Measurements from ENCODE around the gene SLC35F3.
A peak's percentile ranks its signal among the peaks of the same experiment; 100 is the strongest.

The SLC35F3 gene

DNA sequence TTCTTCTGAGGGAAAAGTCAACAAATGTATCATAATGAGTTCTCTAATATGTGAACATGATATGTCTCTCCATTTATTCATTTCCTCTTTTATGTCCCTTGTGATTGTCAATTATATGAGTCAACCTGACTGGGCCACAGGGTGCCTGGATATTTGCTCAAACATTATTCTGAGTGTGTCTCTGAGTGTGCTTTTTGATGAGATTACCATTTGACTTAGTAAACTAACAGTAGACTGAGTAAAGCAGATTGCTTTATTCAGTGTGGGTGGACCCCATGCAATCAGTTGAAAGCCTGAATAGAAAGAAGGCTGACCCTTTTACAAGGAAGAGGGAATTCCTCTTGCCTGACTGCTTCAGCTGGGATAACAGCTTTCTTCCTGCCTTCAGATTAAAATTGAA, 142.6 kb downstream of the SLC35F3 start:
- Histone ChIP-seq H3K4me2 (ENCODE audit: low read length) (no peak overlapping the region), H4K20me1 (ENCODE audit: control insufficient read depth, insufficient read depth, low read depth, low read length) (no peaks in the 10 kb centered on the region), H3K36me3 (ENCODE audit: control insufficient read depth, low read length) (no peaks in the 10 kb centered on the region), H3K27me3 (ENCODE audit: control insufficient read depth, low read length) (no peaks in the 10 kb centered on the region), H3F3A (ENCODE audit: control insufficient read depth, insufficient read depth) (no peaks in the 10 kb centered on the region), H3K9me3 (ENCODE audit: control insufficient read depth, insufficient read depth, low read length) (no peaks in the 10 kb centered on the region), H3K4me3 (ENCODE audit: low read length) (no peak overlapping the region), H3K4me1 (ENCODE audit: control insufficient read depth, low read length) (no peaks in the 10 kb centered on the region), H3K27ac (ENCODE audit: low read depth, low read length) (no peak overlapping the region), H3K79me2 (ENCODE audit: control insufficient read depth, low read length) (no peaks in the 10 kb centered on the region), H3K9me2 (replicated peaks; ENCODE audit: control insufficient read depth, low read length) (no peaks in the 10 kb centered on the region)
- TF ChIP-seq EZH2phosphoT487 (IDR thresholded peaks at IDR 0.05; ENCODE audit: borderline replicate concordance, low read length), result no peak
- TF ChIP-seq, protein P1, sequence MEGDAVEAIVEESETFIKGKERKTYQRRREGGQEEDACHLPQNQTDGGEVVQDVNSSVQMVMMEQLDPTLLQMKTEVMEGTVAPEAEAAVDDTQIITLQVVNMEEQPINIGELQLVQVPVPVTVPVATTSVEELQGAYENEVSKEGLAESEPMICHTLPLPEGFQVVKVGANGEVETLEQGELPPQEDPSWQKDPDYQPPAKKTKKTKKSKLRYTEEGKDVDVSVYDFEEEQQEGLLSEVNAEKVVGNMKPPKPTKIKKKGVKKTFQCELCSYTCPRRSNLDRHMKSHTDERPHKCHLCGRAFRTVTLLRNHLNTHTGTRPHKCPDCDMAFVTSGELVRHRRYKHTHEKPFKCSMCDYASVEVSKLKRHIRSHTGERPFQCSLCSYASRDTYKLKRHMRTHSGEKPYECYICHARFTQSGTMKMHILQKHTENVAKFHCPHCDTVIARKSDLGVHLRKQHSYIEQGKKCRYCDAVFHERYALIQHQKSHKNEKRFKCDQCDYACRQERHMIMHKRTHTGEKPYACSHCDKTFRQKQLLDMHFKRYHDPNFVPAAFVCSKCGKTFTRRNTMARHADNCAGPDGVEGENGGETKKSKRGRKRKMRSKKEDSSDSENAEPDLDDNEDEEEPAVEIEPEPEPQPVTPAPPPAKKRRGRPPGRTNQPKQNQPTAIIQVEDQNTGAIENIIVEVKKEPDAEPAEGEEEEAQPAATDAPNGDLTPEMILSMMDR (IDR thresholded peaks at IDR 0.05; ENCODE audit: low read depth, low read length, poor library complexity, severe bottlenecking), result no peak

DNA sequence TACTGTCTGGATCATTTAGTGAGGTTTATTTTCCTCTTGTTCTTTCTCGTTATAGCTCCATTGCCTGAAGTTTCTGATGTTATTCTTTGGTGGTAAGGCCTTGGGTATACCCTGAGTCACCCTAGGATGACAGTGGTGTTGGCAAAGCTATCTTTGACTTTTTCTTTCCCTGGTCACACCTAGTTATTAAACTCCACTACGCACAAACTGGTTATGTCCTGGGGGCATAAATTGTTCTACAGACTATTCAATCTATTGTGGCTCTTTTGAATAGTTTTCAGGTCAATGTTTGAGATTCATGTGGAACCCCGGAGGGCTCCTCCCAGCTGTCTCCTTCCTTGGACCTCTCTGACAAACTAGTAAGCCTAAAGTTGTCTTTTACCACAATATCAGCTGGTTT, 157.7 kb downstream of the SLC35F3 start:
- H3K4me2 ChIP-seq (ENCODE audit: low read length), result no peak overlapping the region
- H3K27ac ChIP-seq (ENCODE audit: low read depth, low read length), result no peak overlapping the region
- no peaks in the 10 kb centered on the region for H3F3A ChIP-seq (ENCODE audit: control insufficient read depth, insufficient read depth)
- H4K20me1 ChIP-seq (ENCODE audit: control insufficient read depth, insufficient read depth, low read depth, low read length), result no peaks in the 10 kb centered on the region
- H3K79me2 ChIP-seq (ENCODE audit: control insufficient read depth, low read length), result no peaks in the 10 kb centered on the region
- no peaks in the 10 kb centered on the region for H3K27me3 ChIP-seq (ENCODE audit: control insufficient read depth, low read length)
- H3K36me3 ChIP-seq (ENCODE audit: control insufficient read depth, low read length), result no peaks in the 10 kb centered on the region
- no peak overlapping the region for H3K4me3 ChIP-seq (ENCODE audit: low read length)
- TF ChIP-seq, protein P1 (IDR thresholded peaks at IDR 0.05; ENCODE audit: low read depth, low read length, poor library complexity, severe bottlenecking), result no peak
- no peak for TF ChIP-seq EZH2phosphoT487 (IDR thresholded peaks at IDR 0.05; ENCODE audit: borderline replicate concordance, low read length)
- H3K9me2 ChIP-seq (replicated peaks; ENCODE audit: control insufficient read depth, low read length), result no peaks in the 10 kb centered on the region
- H3K4me1 ChIP-seq (ENCODE audit: control insufficient read depth, low read length), result no peaks in the 10 kb centered on the region
- no peaks in the 10 kb centered on the region for H3K9me3 ChIP-seq (ENCODE audit: control insufficient read depth, insufficient read depth, low read length)

- Histone ChIP-seq H3F3A (ENCODE audit: control insufficient read depth, insufficient read depth) (no peaks in the 10 kb centered on the region), H3K4me3 (ENCODE audit: low read length) (no peak overlapping the region), H3K9me2 (replicated peaks; ENCODE audit: control insufficient read depth, low read length) (no peaks in the 10 kb centered on the region), H3K36me3 (ENCODE audit: control insufficient read depth, low read length) (no peaks in the 10 kb centered on the region), H3K4me2 (ENCODE audit: low read length) (no peak overlapping the region), H3K27me3 (ENCODE audit: control insufficient read depth, low read length) (no peaks in the 10 kb centered on the region), H3K27ac (ENCODE audit: low read depth, low read length) (no peak overlapping the region), H3K79me2 (ENCODE audit: control insufficient read depth, low read length) (no peaks in the 10 kb centered on the region), H3K9me3 (ENCODE audit: control insufficient read depth, insufficient read depth, low read length) (no peaks in the 10 kb centered on the region), H4K20me1 (ENCODE audit: control insufficient read depth, insufficient read depth, low read depth, low read length) (no peaks in the 10 kb centered on the region), H3K4me1 (ENCODE audit: control insufficient read depth, low read length) (no peaks in the 10 kb centered on the region)
- TF ChIP-seq, protein P1 (IDR thresholded peaks at IDR 0.05; ENCODE audit: low read depth, low read length, poor library complexity, severe bottlenecking), result peak; percentile 57
- TF ChIP-seq EZH2phosphoT487 (IDR thresholded peaks at IDR 0.05; ENCODE audit: borderline replicate concordance, low read length), result no peak
These were observed 161.4 kb downstream of the SLC35F3 start for GRCh38 chr1:234065794-234066447.
